HAP-1 (cell line): ENCODE measurements around the gene ATAT1.
"Not testable (repeated sequence)": the region's sequence is repeated elsewhere in the genome, so short reads cannot be mapped to it uniquely, and the experiment has no call there.

Experiments
- DNase-seq, 2 experiments: peaks; one replicate each; pipeline ENCODE4 v3.0.0-alpha.2; 2016 to 2020; ENCODE audit warnings: low spot score in 2 of 2
- H3K27me3 ChIP-seq: fragments of 250-450 bp; sonication (Bioruptor Pico); 2 replicates; pipeline ENCODE4 v1.5.1; 2020; ENCODE audit warnings: low read depth, mild to moderate bottlenecking, moderate library complexity
- H3K36me3 ChIP-seq: fragments of 250-450 bp; sonication (Bioruptor Pico); replicated peaks from 2 replicates; pipeline ENCODE4 v1.5.1; 2020; ENCODE audit warnings: mild to moderate bottlenecking
- H3K4me1 ChIP-seq: fragments of 250-450 bp; sonication (Bioruptor Pico); 2 replicates; pipeline ENCODE4 v1.5.1; 2020; ENCODE audit warnings: mild to moderate bottlenecking
- H3K4me3 ChIP-seq: fragments of 250-450 bp; sonication (Bioruptor Pico); 2 replicates; pipeline ENCODE4 v1.5.1; 2020; ENCODE audit warnings: mild to moderate bottlenecking, moderate library complexity
- H3K9me3 ChIP-seq: fragments of 250-450 bp; sonication (Bioruptor Pico); 2 replicates; pipeline ENCODE4 v1.5.1; 2020; ENCODE audit warnings: mild to moderate bottlenecking, moderate library complexity
- in situ Hi-C: fragments of 300-500 bp; cut with MboI; formaldehyde crosslinking; loops from 3 replicates; pipeline ENCODE4 v1.14.3; 2020; ENCODE audit warnings: low sequenced_read_pairs, inconsistent platforms, mixed read lengths

ATAT1 gene

DNA sequence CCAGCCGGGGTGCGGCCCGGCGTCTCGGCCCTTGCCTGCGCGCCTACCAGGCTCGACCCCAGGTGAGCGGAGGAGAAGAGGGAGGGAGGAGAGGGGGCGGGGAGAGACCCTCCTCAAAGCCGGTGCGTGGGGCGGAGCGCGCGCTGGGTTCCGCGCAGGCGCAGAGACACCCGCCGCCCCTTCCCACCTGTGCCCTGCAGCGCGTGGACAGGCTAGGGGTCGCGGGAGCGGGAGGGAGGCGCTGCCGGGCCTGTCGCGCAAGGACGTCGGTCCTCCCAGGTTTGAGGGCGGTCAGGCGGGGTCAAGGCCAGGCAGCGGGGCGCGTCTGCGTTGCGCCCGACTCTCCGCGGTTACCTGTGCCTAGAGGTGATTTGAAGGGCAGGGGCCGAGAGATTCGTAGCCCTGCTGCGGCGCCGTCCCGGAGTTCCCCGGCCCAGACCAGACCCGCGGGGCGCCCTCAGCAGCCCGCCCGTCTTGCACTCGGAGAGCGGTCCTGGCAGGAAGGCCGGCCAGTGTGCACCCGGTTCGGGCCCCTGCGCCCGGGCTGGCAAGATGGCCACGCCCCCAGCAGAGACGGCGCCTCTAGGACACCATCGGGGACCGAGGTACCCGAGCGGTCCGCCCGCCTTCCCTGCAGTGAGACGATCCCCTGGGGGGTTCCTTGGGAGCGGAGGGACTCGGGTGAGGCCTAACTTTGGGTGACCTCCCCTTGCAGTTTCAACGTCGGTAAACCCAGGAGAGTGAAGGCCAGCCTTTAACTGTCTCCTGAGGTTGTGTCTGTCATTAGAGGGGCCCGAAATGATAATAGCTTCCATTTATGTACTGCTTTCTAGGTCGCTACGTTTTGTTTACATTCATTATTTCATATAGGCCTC, 20.8 kb downstream of the ATAT1 start:
- H3K27me3 ChIP-seq = no peaks in the 10 kb centered on the region
- DNase-seq = peak; percentile 60 to 89
- in situ Hi-C loops = no loop called here
- H3K9me3 ChIP-seq = no peaks in the 10 kb centered on the region
- H3K36me3 ChIP-seq = peaks cover 20% of the 10 kb centered on the region
- peak overlapping the region; percentile 70 for H3K4me3 ChIP-seq
- H3K4me1 ChIP-seq = peaks cover 8% of the 10 kb centered on the region

DNA sequence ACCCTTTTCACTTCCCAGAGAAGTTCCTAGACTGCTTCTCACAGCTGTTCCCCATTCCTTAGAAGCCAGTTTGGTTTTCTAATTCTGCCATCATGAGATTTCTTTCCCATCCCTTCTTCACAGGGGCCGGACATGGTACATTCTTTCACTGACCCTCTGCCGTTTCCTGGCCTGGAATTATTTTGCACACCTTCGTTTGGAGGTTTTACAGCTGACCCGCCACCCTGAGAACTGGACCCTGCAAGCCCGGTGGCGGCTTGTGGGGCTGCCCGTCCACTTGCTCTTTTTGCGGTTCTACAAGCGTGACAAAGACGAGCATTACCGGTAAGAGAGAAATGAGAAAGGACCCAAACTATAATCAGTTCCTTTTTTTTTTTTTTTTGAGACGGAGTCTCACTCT, 24.5 kb downstream of the ATAT1 start:
- no peaks in the 10 kb centered on the region for H3K9me3 ChIP-seq
- DNase-seq = no peak
- no peaks in the 10 kb centered on the region for H3K27me3 ChIP-seq
- in situ Hi-C loops = no loop called here
- no peak overlapping the region for H3K4me3 ChIP-seq
- peaks cover 6% of the 10 kb centered on the region for H3K4me1 ChIP-seq
- H3K36me3 ChIP-seq = peaks cover 51% of the 10 kb centered on the region

GRCh38 chr6:30654798-30655742, 28.4 kb downstream of the ATAT1 start:
- in situ Hi-C loops = no loop called here
- Histone ChIP-seq H3K27me3 (no peaks in the 10 kb centered on the region), H3K4me1 (no peaks in the 10 kb centered on the region), H3K4me3 (no peak overlapping the region), H3K9me3 (no peaks in the 10 kb centered on the region), H3K36me3 (peaks cover 86% of the 10 kb centered on the region)
- no peak for DNase-seq

DNA sequence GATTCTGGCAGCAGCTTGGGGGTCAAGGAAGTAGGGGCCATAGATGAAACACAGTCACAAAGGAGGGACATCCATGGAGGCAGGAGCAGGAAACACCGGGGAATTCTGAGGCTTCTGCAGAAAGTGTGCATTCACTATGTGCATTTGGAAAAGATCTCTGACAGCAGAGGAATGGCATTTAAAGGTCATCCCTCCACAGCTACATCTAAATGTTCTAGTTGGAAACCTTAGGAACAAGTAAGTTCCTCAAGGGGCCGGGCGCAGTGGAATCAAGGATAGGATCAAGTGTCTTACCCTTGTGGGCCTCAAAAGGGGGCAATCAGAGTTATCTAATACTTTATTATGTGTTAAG, 29.0 kb downstream of the ATAT1 start:
- H3K36me3 ChIP-seq = peaks cover 91% of the 10 kb centered on the region
- no peaks in the 10 kb centered on the region for H3K4me1 ChIP-seq
- in situ Hi-C loops = no loop called here
- no peak overlapping the region for H3K4me3 ChIP-seq
- DNase-seq = no peak
- H3K27me3 ChIP-seq = no peaks in the 10 kb centered on the region
- no peaks in the 10 kb centered on the region for H3K9me3 ChIP-seq

- DNase-seq = no peak
- H3K4me1 ChIP-seq = no peaks in the 10 kb centered on the region
- H3K36me3 ChIP-seq = peaks cover 88% of the 10 kb centered on the region
- H3K9me3 ChIP-seq = no peaks in the 10 kb centered on the region
- no peaks in the 10 kb centered on the region for H3K27me3 ChIP-seq
- H3K4me3 ChIP-seq = no peak overlapping the region
- in situ Hi-C loops = no loop called here
These were observed 29.8 kb downstream of the ATAT1 start for GRCh38 chr6:30656513-30656912.

DNA sequence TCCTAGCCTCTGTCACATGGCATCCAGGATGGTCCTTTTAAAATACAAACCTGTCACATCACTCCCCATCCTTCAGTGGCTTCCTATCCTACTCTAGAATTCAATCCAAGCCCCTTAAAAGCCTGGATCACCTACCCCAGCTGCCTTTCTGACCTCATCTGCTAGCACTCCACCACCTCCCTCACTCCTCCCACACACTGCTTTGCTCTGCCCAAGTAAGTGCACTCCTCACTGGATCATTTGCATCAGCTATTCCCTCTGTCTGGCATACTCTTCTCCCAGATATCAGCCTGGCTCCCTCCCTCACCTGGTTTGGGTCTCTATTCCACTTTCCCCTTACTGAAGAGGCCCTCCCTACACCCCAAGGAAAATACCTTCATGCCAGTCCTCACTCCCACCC, 30.8 kb downstream of the ATAT1 start:
- Histone ChIP-seq H3K4me3 (no peak overlapping the region), H3K36me3 (peaks cover 88% of the 10 kb centered on the region), H3K9me3 (no peaks in the 10 kb centered on the region), H3K4me1 (no peaks in the 10 kb centered on the region), H3K27me3 (no peaks in the 10 kb centered on the region)
- DNase-seq = no peak
- in situ Hi-C loops = no loop called here

- in situ Hi-C loops, DNase-seq, H3K9me3 ChIP-seq, H3K4me1 ChIP-seq, H3K4me3 ChIP-seq, H3K27me3 ChIP-seq: not testable (repeated sequence)
- peaks cover 88% of the 10 kb centered on the region for H3K36me3 ChIP-seq
These were observed 31.2 kb downstream of the ATAT1 start for GRCh38 chr6:30657922-30658321.

DNA sequence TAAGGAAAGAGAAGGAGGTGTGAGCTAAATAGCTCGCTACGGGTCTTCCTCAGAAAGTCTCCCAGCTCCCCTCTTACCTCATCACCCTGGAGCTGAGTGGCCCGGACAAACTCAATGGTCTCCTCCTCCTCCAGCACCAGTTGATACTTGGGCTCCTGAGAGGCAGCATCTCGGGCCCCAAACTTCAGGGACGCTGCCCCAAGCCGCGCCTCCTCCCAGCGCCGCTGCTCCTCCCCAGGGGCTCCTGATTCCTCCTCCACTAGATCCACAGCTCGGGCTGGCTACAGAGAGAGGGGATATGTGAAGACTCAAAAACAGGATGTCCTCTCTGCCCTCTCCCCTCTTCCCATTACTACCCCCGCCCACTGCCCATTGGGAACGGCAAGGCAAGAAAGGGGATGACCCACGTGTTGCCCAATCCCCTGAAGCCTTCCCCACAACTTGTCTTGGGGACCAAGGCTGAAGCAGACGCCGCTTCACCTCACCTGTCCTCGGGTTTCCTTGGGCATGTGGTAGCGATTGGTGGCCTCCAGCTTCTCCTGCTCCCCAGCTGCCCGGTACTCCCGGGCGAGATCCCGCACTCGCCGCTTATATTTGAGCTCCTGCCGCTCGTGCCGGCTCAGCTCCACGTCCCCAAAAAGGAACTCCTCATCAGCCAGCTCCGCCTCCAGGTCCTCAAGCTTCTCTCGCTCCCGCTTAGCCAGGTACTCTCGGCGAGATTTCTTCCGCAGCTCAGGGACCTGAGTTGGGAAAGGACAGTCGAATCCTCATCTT, 38.5 kb downstream of the ATAT1 start:
- no peaks in the 10 kb centered on the region for H3K9me3 ChIP-seq
- no peaks in the 10 kb centered on the region for H3K27me3 ChIP-seq
- in situ Hi-C loops = no loop called here
- no peak for DNase-seq
- H3K36me3 ChIP-seq = peaks cover 62% of the 10 kb centered on the region
- H3K4me1 ChIP-seq = peaks cover 20% of the 10 kb centered on the region
- H3K4me3 ChIP-seq = no peak overlapping the region

GRCh38 chr6:30666300-30666699, 39.6 kb downstream of the ATAT1 start:
- DNase-seq, H3K4me3 ChIP-seq, in situ Hi-C loops, H3K9me3 ChIP-seq, H3K27me3 ChIP-seq: not testable (repeated sequence)
- Histone ChIP-seq H3K36me3 (peaks cover 62% of the 10 kb centered on the region), H3K4me1 (peaks cover 20% of the 10 kb centered on the region)

DNA sequence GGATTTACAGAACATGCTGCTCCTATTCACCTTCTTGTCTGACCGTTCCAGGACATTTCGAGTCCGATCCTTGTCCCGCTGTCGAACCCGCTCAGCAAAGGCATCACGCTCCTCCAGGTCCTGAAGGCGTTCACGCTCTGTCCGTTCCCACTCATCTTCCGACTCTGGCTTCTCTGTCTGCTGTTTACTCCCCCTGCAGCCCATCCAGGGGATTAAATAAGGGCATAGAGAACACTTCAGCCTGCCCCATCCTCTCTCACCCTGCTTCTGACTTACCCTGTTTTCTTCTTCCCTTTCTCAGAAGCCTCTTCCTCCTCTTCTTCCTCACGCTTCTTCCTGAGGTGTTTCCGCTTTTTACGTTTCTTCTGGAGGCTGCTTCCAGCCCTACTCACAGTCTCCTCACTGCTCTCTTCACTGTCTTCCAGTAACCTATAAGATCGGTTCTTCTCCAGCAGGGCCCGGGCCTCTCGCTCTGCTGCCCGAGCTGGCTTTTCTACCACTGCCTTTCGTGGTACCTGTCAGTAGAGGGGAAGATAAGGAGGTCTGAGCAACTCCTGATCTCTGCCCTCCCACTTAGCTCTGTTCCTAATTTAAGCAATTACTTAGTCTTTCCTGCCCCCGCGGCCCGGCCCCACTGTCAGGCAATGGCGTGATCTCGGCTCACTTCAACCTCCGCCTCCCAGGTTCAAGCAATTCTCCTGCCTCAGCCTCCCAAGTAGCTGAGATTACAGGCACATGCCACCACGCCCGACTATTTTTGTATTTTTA, 44.3 kb downstream of the ATAT1 start:
- Histone ChIP-seq H3K27me3 (no peaks in the 10 kb centered on the region), H3K4me1 (peaks cover 27% of the 10 kb centered on the region), H3K4me3 (no peak overlapping the region), H3K36me3 (peaks cover 21% of the 10 kb centered on the region), H3K9me3 (no peaks in the 10 kb centered on the region)
- in situ Hi-C loops = loop anchor here (5.0 kb wide), 1 partner anchor 56 kb away; no protein-coding TSS in a partner anchor
- peak in 1 of 2 experiments; percentile 37 for DNase-seq

- no peaks in the 10 kb centered on the region for H3K27me3 ChIP-seq
- peak within 1 kb of the TSS; percentile 85 for H3K4me3 ChIP-seq
- H3K36me3 ChIP-seq = peaks cover 24% of the 10 kb centered on the region
- peaks cover 19% of the 10 kb centered on the region for H3K4me1 ChIP-seq
- H3K9me3 ChIP-seq = no peaks in the 10 kb centered on the region
- DNase-seq = peak; percentile 95 to 98
- in situ Hi-C loops = loop anchor here (5.0 kb wide), 1 partner anchor 55 kb away; no protein-coding TSS in a partner anchor
These were observed 46.0 kb downstream of the ATAT1 start, which contains the start of gene DHX16 for GRCh38 chr6:30672445-30673253. Gene DHX16, minus strand, starts transcription at chr6:30673006. Its CDS starts 165 bp downstream, at chr6:30672841.

DNA sequence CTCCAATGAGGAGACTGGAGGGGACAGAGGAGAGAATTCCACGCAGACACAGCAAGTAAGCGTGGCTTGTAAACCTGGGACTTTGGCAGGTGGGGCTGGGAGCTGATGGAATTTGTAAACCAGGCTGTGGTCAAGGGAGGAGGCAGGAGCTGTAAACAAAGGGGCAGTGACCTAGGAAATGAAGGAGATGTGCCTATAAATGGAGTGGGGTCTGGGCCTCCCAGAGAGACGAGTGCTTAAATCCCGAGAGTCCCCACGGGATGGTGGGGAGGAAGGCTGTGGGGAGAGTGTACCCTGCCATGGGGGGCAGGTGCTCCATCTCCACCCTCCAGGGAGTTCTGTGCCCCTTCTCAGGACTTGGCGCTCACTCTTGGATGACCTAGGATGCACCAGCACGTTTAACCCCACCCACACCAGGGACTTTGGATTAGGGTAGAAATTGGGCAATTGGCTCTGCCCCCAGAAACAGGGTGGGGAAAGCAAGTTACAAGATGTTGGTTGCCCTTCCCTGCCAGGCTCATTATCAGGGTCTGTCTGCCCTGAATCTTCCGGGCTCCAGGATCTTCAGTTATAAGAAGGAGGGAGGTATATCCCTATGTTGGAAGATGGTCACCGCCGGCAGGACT, 50.1 kb downstream of the ATAT1 start:
- Histone ChIP-seq H3K27me3 (no peaks in the 10 kb centered on the region), H3K36me3 (peaks cover 33% of the 10 kb centered on the region), H3K9me3 (no peaks in the 10 kb centered on the region), H3K4me1 (peaks cover 16% of the 10 kb centered on the region), H3K4me3 (no peak overlapping the region)
- in situ Hi-C loops = no loop called here
- DNase-seq = no peak
